Neural crest cell (in vitro differentiated cells): ENCODE measurements around the gene OPN4. TPM values are rescaled to one million over a fixed set of nuclear protein-coding genes. Genes with fewer than 3 reads are reported as not detected.

Source experiments
- DNase-seq: peaks from one replicate; pipeline ENCODE4 v3.0.0; 2021; ENCODE audit warnings: low read depth, mixed read lengths, low spot score
- H3K27ac Mint-ChIP-seq: one replicate; pipeline ENCODE4 v1.8.0; 2021; ENCODE audit warnings: mild to moderate bottlenecking, mixed read lengths; ENCODE audit not compliant: unreplicated experiment
- H3K27me3 Mint-ChIP-seq: 2 replicates; pipeline ENCODE4 v1.8.0; 2021; ENCODE audit warnings: low read depth, mild to moderate bottlenecking, mixed read lengths
- H3K36me3 Mint-ChIP-seq: 2 replicates; pipeline ENCODE4 v1.8.0; 2021; ENCODE audit warnings: low read depth, mild to moderate bottlenecking, mixed read lengths
- H3K4me1 Mint-ChIP-seq: 2 replicates; pipeline ENCODE4 v1.8.0; 2021; ENCODE audit warnings: mixed read lengths
- H3K4me3 Mint-ChIP-seq: one replicate; pipeline ENCODE4 v1.8.0; 2021; ENCODE audit warnings: mild to moderate bottlenecking, mixed read lengths
- H3K9me3 Mint-ChIP-seq: 2 replicates; pipeline ENCODE4 v1.8.0; 2021; ENCODE audit warnings: mixed read lengths
- CTCF ChIP-seq: fragments of 200-600 bp; sonication (generic); conservative IDR thresholded peaks from 2 replicates; pipeline ENCODE4 v1.5.0; 2021; ENCODE audit warnings: antibody characterized with exemption, mild to moderate bottlenecking
- total RNA-seq: library from RNA; stranded (reverse); gene quantifications from 2 replicates; pipeline ENCODE4 v1.2.1, GENCODE V29; 2021

The OPN4 gene
- total RNA-seq, 1 donor from 2014 or later: not detected

GRCh38 chr10:86677374-86677773, 23.0 kb downstream of the OPN4 start:
- TF ChIP-seq CTCF: no peak
- H3K27me3 Mint-ChIP-seq: no peaks in the 10 kb centered on the region
- no peak overlapping the region for H3K4me3 Mint-ChIP-seq
- DNase-seq: no peak
- H3K27ac Mint-ChIP-seq: no peak overlapping the region
- peaks cover 23% of the 10 kb centered on the region for H3K4me1 Mint-ChIP-seq
- H3K36me3 Mint-ChIP-seq: no peaks in the 10 kb centered on the region
- H3K9me3 Mint-ChIP-seq: no peaks in the 10 kb centered on the region

GRCh38 chr10:86678999-86679792, 24.8 kb downstream of the OPN4 start:
- TF ChIP-seq CTCF: no peak
- H3K27ac Mint-ChIP-seq: no peak overlapping the region
- H3K27me3 Mint-ChIP-seq: no peaks in the 10 kb centered on the region
- H3K4me3 Mint-ChIP-seq: no peak overlapping the region
- H3K9me3 Mint-ChIP-seq: no peaks in the 10 kb centered on the region
- H3K36me3 Mint-ChIP-seq: no peaks in the 10 kb centered on the region
- peaks cover 20% of the 10 kb centered on the region for H3K4me1 Mint-ChIP-seq
- DNase-seq: no peak

- Mint-ChIP-seq H3K36me3 (no peaks in the 10 kb centered on the region), H3K27ac (no peak overlapping the region), H3K4me1 (peaks cover 27% of the 10 kb centered on the region), H3K9me3 (no peaks in the 10 kb centered on the region), H3K4me3 (no peak overlapping the region), H3K27me3 (no peaks in the 10 kb centered on the region)
- no peak for TF ChIP-seq CTCF
- DNase-seq: no peak
These were observed 26.7 kb downstream of the OPN4 start for GRCh38 chr10:86681047-86681446.

- Mint-ChIP-seq H3K4me3 (no peak overlapping the region), H3K27me3 (no peaks in the 10 kb centered on the region), H3K9me3 (no peaks in the 10 kb centered on the region), H3K4me1 (peaks cover 27% of the 10 kb centered on the region), H3K27ac (no peak overlapping the region), H3K36me3 (no peaks in the 10 kb centered on the region)
- DNase-seq: no peak
- TF ChIP-seq CTCF: no peak
These were observed 27.5 kb downstream of the OPN4 start for GRCh38 chr10:86681722-86682386.

GRCh38 chr10:86682675-86683074, 28.3 kb downstream of the OPN4 start:
- Mint-ChIP-seq H3K27ac (no peak overlapping the region), H3K27me3 (no peaks in the 10 kb centered on the region), H3K9me3 (no peaks in the 10 kb centered on the region), H3K36me3 (no peaks in the 10 kb centered on the region), H3K4me3 (no peak overlapping the region), H3K4me1 (peaks cover 27% of the 10 kb centered on the region)
- DNase-seq: no peak
- no peak for TF ChIP-seq CTCF
